GM12891 (cell line): ENCODE measurements around the gene SPECC1.

ENCODE experiments used
- DNase-seq: peaks from one replicate; pipeline ENCODE4 v3.0.0; 2011; ENCODE audit warnings: low spot score; ENCODE audit not compliant: insufficient read length
- FAIRE-seq: peaks from 2 replicates; lab custom pipeline; 2011; peaks lifted over from hg19 to GRCh38; lab: Jason Lieb, UNC
- PAX5 ChIP-seq: IDR thresholded peaks from 2 replicates; pipeline ENCODE4 v1.6.1; 2011; ENCODE audit warnings: low read length, moderate library complexity, mild to moderate bottlenecking; ENCODE audit not compliant: insufficient read depth, severe bottlenecking
- POLR2A ChIP-seq: IDR thresholded peaks from 2 replicates; pipeline ENCODE4 v1.6.1; 2011; ENCODE audit warnings: low read depth, low read length, control low read depth
- POLR2AphosphoS5 ChIP-seq: IDR thresholded peaks from 2 replicates; pipeline ENCODE4 v1.6.1; 2011; ENCODE audit warnings: low read depth, low read length, control low read depth
- POU2F2 ChIP-seq: IDR thresholded peaks from 2 replicates; pipeline ENCODE4 v1.6.1; 2011; ENCODE audit warnings: low read depth, mild to moderate bottlenecking, control low read depth, low read length, moderate library complexity
- SPI1 ChIP-seq: IDR thresholded peaks from 2 replicates; pipeline ENCODE4 v1.6.1; 2011; ENCODE audit warnings: low read depth, low read length, control low read depth
- TAF1 ChIP-seq: IDR thresholded peaks from 2 replicates; pipeline ENCODE4 v1.6.1; 2011; ENCODE audit warnings: low read depth, low read length, control low read depth

The SPECC1 gene

DNA sequence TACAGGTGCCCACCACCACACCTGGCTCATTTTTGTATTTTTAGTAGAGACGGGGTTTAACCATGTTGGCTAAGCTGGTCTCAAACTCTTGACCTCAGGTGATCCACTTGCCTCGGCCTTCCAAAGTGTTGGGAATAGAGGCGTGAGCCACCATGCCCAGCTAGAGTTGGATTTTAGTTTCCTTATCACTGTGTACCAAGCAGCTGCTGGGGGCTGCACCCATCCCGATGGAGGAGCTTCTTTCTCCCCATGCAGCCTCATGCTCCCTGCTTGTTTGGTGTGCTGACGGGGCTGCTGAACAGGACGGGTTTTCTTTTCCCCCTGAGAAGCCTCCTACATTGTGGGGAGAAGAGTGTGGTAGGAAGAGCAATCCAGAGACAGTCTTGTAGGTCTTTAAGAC, 285.0 kb downstream of the SPECC1 start:
- DNase-seq: no peak
- no peak for TF ChIP-seq SPI1
- no peak for TF ChIP-seq PAX5
- no peak for TF ChIP-seq POLR2A
- TF ChIP-seq POLR2AphosphoS5: no peak
- TF ChIP-seq TAF1: no peak
- no peak for TF ChIP-seq POU2F2
- FAIRE-seq: no peak

DNA sequence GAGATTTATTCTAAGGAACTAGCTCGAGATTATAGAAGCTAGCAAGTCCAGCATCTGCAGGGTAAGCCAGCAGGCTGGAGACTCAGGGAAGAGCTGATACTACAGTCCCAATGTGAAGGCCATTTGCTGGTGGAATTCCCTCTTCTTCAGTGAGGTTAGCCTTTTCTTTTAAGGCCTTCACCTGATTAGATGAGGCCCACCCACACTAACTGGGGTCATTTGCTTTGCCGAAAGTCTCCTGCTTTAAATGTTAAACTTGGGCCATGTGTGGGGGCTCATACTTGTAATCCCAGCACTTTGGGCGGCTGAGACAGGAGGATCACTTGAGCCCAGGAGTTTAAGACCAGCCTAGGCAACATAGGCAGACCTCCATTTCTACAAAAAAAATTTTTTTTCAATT, 289.9 kb downstream of the SPECC1 start:
- no peak for FAIRE-seq
- no peak for DNase-seq
- TF ChIP-seq TAF1: no peak
- no peak for TF ChIP-seq POLR2AphosphoS5
- TF ChIP-seq POLR2A: no peak
- TF ChIP-seq PAX5: no peak
- no peak for TF ChIP-seq SPI1
- TF ChIP-seq POU2F2: no peak

DNA sequence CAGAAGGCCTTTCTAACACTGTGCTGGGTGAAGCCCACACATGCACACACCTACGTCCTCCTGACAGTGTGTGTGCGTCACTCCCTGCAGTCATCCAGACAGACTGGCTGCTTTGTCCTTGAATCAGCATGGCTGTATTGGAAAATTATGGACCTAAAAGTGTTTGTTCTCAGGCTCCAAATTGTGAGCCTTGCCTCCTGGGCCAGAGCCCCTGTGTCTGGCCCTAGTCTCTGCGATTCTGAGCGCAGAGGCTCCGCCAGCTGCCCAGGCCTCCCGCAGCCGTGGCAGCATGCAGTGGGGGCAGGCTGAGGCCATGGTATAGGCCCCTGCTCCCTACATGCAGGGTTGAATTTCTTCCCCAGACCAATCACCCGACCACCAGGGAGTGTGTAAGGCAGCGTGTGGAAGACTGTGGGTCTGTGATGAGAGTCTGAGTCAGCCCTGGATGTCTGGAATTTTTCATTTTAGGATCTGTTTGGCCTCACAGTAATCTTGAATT, 291.3 kb downstream of the SPECC1 start:
- DNase-seq: no peak
- FAIRE-seq: no peak
- TF ChIP-seq TAF1: no peak
- TF ChIP-seq PAX5: no peak
- TF ChIP-seq POU2F2: no peak
- no peak for TF ChIP-seq POLR2AphosphoS5
- no peak for TF ChIP-seq POLR2A
- no peak for TF ChIP-seq SPI1

DNA sequence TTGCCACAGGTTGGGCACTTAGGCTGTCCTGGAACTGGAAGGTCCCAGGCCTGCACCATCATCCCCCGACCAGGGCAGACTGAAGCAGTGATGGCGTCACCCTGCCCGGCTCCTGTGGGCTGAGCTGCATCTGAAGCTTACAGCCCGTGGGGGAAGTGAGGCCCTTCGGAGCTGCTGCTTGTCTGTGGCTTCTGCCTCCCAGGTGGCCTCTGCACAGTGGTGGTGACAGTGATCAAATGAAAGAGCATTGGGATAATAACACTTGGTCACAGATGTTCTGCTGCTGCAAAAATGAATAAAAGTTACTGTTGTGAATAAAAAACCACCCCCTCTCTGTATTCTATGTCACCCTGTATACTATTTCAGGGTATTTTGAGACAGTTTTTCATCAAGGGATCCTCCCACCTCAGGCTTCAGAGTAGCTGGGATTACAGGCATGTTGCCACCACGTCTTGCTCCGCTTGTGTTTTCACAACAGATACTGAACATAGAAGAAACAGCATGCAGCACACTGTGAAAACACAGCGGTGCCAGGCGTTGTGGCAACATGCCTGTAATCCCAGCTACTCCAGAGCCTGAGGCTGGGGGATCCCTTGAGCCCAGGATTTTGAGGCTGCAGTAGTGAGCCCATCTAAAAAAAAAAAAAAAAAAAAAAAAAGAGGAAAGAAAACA, 293.2 kb downstream of the SPECC1 start:
- FAIRE-seq: no peak

DNA sequence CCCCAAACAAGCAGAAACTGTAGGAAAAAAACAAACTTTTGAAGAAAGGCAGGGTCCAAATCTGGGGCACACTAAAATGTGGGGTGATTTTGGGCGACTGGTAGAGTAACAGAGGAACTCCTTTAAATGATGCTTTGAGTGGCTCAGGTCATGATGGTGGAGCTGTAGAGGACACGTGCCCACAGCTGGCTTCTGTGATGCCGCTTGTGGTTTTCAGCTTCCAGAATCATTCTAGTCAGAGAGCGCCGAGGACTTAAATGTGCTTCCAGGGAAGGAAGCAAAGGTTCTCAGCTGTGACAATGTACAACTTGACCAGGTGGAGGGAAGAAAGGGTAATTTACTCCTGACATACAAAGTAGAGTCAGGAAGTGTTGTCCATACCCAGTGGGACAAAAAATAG, 295.8 kb downstream of the SPECC1 start:
- FAIRE-seq (no peak), DNase-seq (no peak)
- TF ChIP-seq SPI1 (no peak), PAX5 (no peak), TAF1 (no peak), POLR2A (no peak), POLR2AphosphoS5 (no peak), POU2F2 (no peak)

More for the DNA sequence above, 293.2 kb downstream of the SPECC1 start:
- DNase-seq: no peak
- TF ChIP-seq SPI1 (no peak), TAF1 (no peak), POU2F2 (no peak)

DNA sequence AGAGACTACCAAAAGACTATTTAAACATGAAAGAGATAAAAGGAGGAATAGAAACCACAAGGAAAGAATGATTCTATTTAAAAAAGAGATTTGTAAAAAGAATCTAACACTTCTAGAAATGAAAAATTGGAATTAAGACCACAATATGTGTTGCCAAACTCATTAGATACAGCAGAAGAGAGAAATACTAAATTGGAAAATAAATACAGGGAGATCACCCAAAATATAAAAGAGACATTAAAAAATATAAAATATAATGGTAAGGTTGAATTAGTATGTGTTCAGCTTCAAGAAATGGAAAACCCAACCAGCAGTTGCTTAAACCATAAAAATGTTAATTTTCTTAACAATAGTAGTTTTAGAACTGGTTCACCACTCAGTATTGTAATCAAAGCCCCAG, 297.8 kb downstream of the SPECC1 start:
- TF ChIP-seq SPI1 (no peak), POLR2A (no peak), TAF1 (no peak), POU2F2 (no peak), POLR2AphosphoS5 (no peak), PAX5 (no peak)
- DNase-seq: no peak
- FAIRE-seq: no peak

DNA sequence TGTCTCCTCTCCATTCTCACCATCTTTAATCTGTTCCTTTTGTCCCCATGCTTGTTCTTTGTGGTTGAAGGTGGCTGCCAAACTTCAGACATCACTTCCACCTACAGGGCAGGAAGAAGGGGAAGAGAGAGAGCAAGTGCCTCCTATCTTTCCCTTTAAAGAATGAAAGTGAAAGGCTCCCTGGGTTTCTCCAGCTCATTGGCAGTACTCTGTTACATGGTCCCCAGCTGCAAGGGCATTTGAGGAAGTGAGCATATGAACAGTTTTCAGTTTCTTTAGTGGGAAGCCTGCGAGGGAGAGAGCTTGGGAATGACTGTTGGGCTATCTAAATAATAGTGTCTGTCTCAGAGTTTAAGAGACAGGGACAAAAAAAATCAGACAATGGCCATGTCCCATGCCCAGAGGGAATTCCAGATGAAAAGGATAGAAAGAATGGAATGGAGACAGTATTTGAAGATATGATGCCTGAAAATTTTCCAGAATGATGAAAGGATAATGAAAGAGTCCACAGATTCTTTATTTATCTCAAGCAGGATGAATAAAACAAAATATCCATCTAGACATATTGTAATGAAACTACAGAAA, 298.3 kb downstream of the SPECC1 start:
- TF ChIP-seq POU2F2: no peak
- TF ChIP-seq SPI1: peak; percentile 68
- FAIRE-seq (no peak), DNase-seq (no peak)

DNA sequence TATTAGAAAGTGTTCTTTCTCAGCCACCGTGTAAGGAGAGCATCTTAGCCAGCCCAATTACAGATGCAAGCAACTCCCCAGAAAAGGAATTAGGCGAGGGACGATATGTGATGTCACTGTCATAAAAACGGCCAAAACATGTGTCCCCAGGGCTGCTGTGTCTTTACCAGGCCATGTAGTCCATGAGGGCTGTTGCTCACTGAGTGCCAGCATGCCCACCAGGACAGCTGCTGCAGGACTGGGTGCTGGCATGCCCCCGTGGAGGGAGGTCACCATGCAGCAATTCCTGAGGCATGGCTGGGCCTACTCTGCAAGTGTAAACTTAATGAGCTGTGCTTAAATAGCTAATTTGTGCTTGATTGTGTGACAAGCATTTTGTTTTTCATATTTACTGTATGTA, 301.3 kb downstream of the SPECC1 start:
- TF ChIP-seq POLR2A: no peak
- no peak for TF ChIP-seq SPI1
- no peak for TF ChIP-seq TAF1
- no peak for TF ChIP-seq POU2F2
- TF ChIP-seq PAX5: no peak
- TF ChIP-seq POLR2AphosphoS5: no peak
- FAIRE-seq: no peak
- no peak for DNase-seq

DNA sequence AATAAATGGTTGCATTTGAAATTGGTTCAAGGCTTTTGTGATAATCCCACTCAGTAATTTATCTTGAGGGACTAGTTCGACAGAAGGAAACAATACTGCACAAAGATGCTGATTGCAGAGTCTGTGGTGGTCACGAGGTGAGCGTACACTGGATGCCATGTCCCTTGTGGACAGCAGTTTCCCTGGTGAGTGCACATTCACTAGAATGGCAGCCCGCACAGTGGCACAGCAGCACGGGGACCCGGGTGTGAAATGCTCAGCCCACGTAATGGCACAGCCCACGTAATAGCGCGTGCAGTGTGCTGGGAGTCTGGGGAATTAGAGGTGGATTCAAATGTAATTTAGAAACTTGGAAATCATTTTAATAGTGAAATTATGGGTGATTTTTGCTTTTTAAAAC, 304.1 kb downstream of the SPECC1 start:
- no peak for DNase-seq
- no peak for FAIRE-seq
- TF ChIP-seq POLR2AphosphoS5: no peak
- no peak for TF ChIP-seq POU2F2
- no peak for TF ChIP-seq SPI1
- no peak for TF ChIP-seq POLR2A
- no peak for TF ChIP-seq PAX5
- TF ChIP-seq TAF1: no peak

DNA sequence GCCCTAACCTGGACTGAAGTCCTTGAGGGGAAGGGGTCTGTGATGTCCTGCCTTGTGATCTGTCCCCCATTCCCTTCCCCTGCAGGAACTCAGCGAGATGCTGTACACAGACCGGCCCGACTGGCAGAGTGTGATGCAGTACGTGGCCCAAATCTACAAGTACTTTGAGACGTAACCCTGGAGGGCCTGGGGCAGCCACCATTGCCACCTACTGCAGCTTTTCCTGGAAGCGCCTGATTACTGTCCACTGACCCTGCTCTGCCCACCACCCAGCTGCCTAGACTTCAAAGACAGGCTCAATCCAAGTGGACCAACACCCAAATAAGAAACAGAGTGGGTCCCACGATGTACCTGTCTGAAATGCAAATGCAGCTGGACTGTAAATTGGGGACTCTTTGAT, 304.7 kb downstream of the SPECC1 start:
- DNase-seq (no peak), FAIRE-seq (no peak)
- TF ChIP-seq POU2F2 (no peak), POLR2A (no peak), TAF1 (no peak), PAX5 (no peak), SPI1 (no peak), POLR2AphosphoS5 (no peak)
